C4-2B (cell line): ENCODE results near the gene NT5C.

Source experiments
- H3K27ac ChIP-seq: fragments of 450-650 bp; 2 replicates; pipeline ENCODE4 v1.5.1; 2017
- CTCF ChIP-seq: fragments of 450-650 bp; conservative IDR thresholded peaks from 2 replicates; pipeline ENCODE4 v1.5.1; 2017; ENCODE audit warnings: mild to moderate bottlenecking
- ZFX ChIP-seq: fragments of 450-650 bp; IDR thresholded peaks from 2 replicates; pipeline ENCODE4 v1.6.1; 2017

The NT5C gene

DNA sequence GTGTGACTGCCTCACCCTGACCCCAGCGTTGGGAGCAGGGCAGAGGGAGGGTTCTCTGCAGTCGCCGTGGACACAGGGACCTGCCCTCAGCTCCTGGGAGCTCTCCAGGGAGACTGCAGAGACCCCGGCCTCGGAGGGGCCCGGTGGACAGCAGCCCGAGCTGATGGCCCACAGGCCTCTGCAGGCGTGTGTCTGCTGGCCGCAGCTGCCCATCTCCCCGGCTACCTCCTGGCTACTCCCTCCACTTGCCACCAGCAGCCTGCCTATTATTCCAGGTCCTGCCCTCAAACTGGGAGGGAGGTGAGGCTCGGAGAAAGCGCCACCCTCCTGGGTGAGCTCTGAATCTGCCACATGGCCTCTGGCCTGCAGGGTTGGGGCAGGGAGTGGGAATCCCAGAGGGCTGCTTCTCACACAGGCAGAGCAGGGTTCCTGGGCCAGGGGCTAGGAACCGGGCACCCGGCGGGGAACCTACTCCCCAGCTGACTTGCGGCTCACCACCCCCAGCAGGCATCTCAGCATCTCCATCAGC, 36.6 kb downstream of the NT5C start:
- TF ChIP-seq ZFX (no peak), CTCF (no peak)

DNA sequence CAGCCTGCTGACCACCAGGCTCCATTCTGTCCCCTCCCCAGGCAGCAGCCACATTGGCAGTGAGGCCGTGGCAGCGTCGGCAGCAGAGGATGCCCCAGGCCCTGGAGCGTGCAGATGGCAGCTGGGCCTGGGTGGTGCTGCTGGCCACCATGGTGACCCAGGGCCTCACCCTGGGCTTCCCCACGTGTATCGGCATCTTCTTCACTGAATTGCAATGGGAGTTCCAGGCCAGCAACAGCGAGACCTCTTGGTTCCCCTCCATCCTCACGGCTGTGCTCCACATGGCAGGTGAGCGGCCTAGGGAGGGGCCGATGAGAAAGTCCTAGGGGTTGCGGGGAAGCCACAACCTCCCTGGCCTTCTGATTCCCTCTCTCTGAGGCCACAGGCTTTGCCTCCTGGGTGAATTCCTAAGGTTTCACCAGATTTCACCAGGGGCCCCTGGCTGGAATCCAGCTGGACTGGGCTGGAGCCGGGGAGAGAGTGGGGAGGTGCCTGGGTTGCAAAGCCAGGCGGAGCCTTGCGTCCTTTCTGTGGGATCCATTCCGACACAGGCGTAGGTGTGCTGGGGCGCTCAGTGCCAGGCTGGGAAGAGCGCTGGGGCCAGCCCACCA, 37.9 kb downstream of the NT5C start:
- no peak for TF ChIP-seq CTCF
- no peak for TF ChIP-seq ZFX
- H3K27ac ChIP-seq, result no peak overlapping the region

More for the DNA sequence above, 36.6 kb downstream of the NT5C start:
- no peak overlapping the region for H3K27ac ChIP-seq

- TF ChIP-seq CTCF, result no peak
- no peak for TF ChIP-seq ZFX
- no peak overlapping the region for H3K27ac ChIP-seq
Observed at GRCh38 chr17:75091855-75092327, 39.7 kb downstream of the NT5C start.

DNA sequence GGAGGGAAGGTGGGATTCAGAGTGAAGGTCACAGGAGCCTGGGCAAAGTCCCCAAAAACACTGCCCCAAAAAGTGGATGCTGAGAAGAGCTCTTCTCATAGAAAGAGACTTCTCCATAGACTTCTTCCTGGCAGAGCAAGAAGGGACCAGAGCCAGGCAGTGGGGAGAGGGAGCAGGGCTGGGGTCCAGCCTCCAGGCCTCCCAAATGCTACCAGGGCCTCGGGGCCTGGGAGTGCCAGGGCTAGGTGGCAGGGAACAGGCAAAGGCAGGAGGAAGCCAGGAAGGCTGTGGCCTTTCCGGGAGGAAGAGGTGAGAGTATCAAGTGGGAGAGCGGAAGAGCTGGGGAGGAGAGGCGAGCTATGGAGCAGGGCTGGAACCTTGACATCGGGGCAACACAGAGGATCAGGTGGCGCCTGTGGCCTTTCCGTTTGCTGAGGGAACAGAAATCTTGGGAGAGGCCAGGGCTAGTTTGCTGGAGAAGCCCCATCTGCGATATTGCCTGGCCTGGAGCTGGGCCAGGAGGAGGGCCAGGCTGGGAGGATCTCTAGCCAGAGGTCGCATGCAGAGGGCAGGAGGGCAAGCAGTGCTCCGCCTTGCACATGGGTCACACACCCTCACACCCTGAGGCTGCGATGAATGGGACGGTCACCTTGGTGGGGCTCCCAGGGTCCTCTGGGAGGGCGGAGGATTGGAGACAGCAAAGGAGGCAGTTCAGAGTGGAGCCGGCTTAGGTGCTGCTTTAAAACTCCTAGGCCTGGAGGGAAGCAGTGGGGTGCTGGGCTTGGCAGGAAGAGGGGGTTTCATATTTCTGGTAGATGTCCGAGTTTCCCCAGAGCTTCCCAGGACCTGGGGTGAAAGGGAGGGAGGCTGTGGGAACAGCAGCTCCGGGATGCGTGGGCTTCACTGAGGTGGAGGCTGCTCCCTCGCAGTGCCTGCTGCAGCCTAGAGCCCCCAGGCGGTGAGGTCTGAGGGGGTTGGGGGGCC, 40.4 kb downstream of the NT5C start:
- TF ChIP-seq CTCF (no peak), ZFX (no peak)
- H3K27ac ChIP-seq, result no peak overlapping the region

DNA sequence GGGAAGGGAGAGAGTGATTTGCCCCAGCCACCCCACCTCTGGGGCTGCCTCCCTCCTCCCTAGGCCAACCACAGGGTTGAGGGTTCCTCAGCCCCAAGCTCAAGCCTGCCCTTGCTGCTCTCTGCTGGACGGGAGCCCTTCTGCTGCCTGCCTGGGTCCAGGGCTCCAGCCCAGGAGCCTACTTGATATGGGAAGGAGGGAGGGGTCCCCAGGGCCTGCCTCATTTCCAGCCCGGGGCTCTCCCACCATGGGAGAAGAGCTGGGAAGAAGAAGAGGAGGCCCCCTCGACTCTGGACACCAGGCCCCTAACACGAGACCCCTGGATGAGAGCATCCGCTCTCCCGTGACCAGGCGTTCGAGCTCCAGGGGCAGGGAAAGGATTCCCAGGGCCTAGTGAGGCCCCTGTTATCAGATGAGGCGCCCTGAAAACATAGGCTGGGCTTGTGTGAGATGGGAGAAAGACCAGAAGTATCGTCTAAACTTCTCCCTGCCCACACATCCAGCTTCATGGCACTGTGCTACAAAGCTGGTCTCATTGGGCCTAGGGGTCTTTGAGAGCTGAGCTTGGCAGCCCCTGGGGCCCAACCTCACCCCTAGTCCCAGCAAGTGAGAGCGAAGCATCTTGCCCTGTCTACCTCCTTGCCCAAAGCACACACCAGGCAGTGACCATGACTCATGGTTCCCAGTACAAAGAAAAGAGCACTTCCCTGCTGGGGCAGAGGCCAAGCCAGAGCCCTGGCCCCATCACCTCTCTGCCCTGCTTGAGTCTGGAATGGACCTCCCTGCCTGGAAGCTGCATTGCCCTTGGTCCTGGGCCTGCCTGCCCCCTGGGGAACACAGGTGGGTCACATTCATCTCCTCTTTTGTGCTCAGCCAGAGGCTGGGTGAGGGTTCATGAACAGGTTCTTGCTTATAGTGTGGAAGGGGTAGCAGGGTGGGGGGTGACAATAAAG, 42.8 kb downstream of the NT5C start:
- TF ChIP-seq ZFX (no peak), CTCF (no peak)
- H3K27ac ChIP-seq, result no peak overlapping the region

GRCh38 chr17:75087558-75088453, 43.7 kb downstream of the NT5C start, which contains the start of gene SLC16A5:
TSS of gene SLC16A5 (plus strand) at chr17:75087954. CDS start at chr17:75093637, 5,683 bp downstream.
- no peak for TF ChIP-seq CTCF
- TF ChIP-seq ZFX, result no peak
- no peak within 1 kb of the TSS for H3K27ac ChIP-seq
